Measurements from ENCODE around the gene MRPS33. TPM values are rescaled to one million over a fixed set of nuclear protein-coding genes. Genes with fewer than 3 reads are reported as not detected.

MRPS33 gene
- total and polyA plus RNA-seq, 2 of the 13 experiments (the other 11 are each of a cell fraction or from before 2014, with no cell fraction given), result 50.9 to 91.0 TPM

GRCh38 chr7:141042222-141043193 is 27.8 kb upstream of the MRPS33 start (continued):
- TF ChIP-seq HNF4G (IDR thresholded peaks at IDR 0.05; ENCODE audit: borderline replicate concordance, low read depth, low read length) (no peak), HNF4G (CRISPR knock-in tag; IDR thresholded peaks at IDR 0.05; ENCODE audit: borderline replicate concordance, low read depth) (no peak), CC2D1A (CRISPR knock-in tag; IDR thresholded peaks at IDR 0.05) (no peak), ZNF605 (CRISPR knock-in tag; IDR thresholded peaks at IDR 0.05) (peak; percentile 25; the same call in 1 of the 2 replicates), NONO (IDR thresholded peaks at IDR 0.05) (no peak), NONO (CRISPR knock-in tag; conservative IDR thresholded peaks at IDR 0.05) (no peak), RERE (CRISPR knock-in tag; IDR thresholded peaks at IDR 0.05; ENCODE audit: low read depth) (no peak), HNRNPH1 (optimal IDR thresholded peaks at IDR 0.05; ENCODE audit: low read depth, low read length) (no peak), ATF6 (CRISPR knock-in tag; conservative IDR thresholded peaks at IDR 0.05) (no peak), TBX2 (CRISPR knock-in tag; IDR thresholded peaks at IDR 0.05; ENCODE audit: borderline replicate concordance) (no peak), ZNF317 (CRISPR knock-in tag; IDR thresholded peaks at IDR 0.05) (0 out of 2 replicates have a peak, but pooled peaks have one; percentile 46), FOSL2 (CRISPR knock-in tag; IDR thresholded peaks at IDR 0.05) (peak; percentile 75), DNMT1 (CRISPR knock-in tag; IDR thresholded peaks at IDR 0.05) (no peak), MYPOP (CRISPR knock-in tag; IDR thresholded peaks at IDR 0.05) (no peak), NFRKB (IDR thresholded peaks at IDR 0.05) (no peak), ZGPAT (CRISPR knock-in tag; IDR thresholded peaks at IDR 0.05) (no peak), SMARCC2 (IDR thresholded peaks at IDR 0.05) (no peak), ZNF10 (CRISPR knock-in tag; IDR thresholded peaks at IDR 0.05; ENCODE audit: borderline replicate concordance, low read depth) (no peak), REPIN1 (CRISPR knock-in tag; IDR thresholded peaks at IDR 0.05; ENCODE audit: borderline replicate concordance, low read depth) (no peak), ZNF672 (CRISPR knock-in tag; IDR thresholded peaks at IDR 0.05) (no peak)

Measured in HepG2 (cell line).